Endodermal cell (in vitro differentiated cells): Measurements from ENCODE around the gene PMS1. TPM values are rescaled to one million over a fixed set of nuclear protein-coding genes. Genes with fewer than 3 reads are reported as not detected.

Source experiments
- DNase-seq: peaks from one replicate; pipeline ENCODE4 v3.0.0-alpha.2; 2017
- H3K27ac ChIP-seq: 2 replicates; pipeline ENCODE4 v1.5.1; 2013; ENCODE audit warnings: mild to moderate bottlenecking, low read depth, low read length, moderate library complexity
- H3K27me3 ChIP-seq: 2 replicates; pipeline ENCODE4 v1.6.1; 2013; ENCODE audit warnings: mild to moderate bottlenecking, low read length, moderate library complexity; ENCODE audit not compliant: insufficient read depth, control insufficient read depth, poor library complexity, severe bottlenecking
- H3K36me3 ChIP-seq: 2 replicates; pipeline ENCODE4 v1.7.0; 2013; ENCODE audit warnings: mild to moderate bottlenecking, low read length, moderate library complexity; ENCODE audit not compliant: control insufficient read depth, insufficient read depth
- H3K4me1 ChIP-seq: one replicate; pipeline ENCODE4 v1.7.0; 2013; ENCODE audit warnings: low read length; ENCODE audit not compliant: control insufficient read depth, insufficient read depth
- H3K4me3 ChIP-seq: 2 replicates; pipeline ENCODE4 v1.5.1; 2013; ENCODE audit warnings: mild to moderate bottlenecking, low read length, moderate library complexity
- H3K9ac ChIP-seq: 2 replicates; pipeline ENCODE4 v1.6.1; 2013; ENCODE audit warnings: mild to moderate bottlenecking, low read length, moderate library complexity; ENCODE audit not compliant: poor library complexity, severe bottlenecking; ENCODE audit errors: extremely low read depth
- H3K9me3 ChIP-seq: 2 replicates; pipeline ENCODE4 v1.6.1; 2013; ENCODE audit warnings: mild to moderate bottlenecking, low read length, moderate library complexity; ENCODE audit not compliant: control insufficient read depth
- H3K27ac Mint-ChIP-seq: 2 replicates; pipeline ENCODE4 v1.8.0; 2020; ENCODE audit warnings: mixed read lengths
- H3K27me3 Mint-ChIP-seq: 2 replicates; pipeline ENCODE4 v1.8.0; 2021; ENCODE audit warnings: mild to moderate bottlenecking, mixed read lengths; ENCODE audit not compliant: insufficient read depth
- H3K36me3 Mint-ChIP-seq: 2 replicates; pipeline ENCODE4 v1.8.0; 2020; ENCODE audit warnings: low read depth, mixed read lengths
- H3K4me1 Mint-ChIP-seq: 2 replicates; pipeline ENCODE4 v1.8.0; 2020; ENCODE audit warnings: mixed read lengths
- H3K4me3 Mint-ChIP-seq: 2 replicates; pipeline ENCODE4 v1.8.0; 2020; ENCODE audit warnings: mild to moderate bottlenecking, moderate library complexity, mixed read lengths
- H3K9me3 Mint-ChIP-seq: 2 replicates; pipeline ENCODE4 v1.8.0; 2020; ENCODE audit warnings: mild to moderate bottlenecking, mixed read lengths
- WGBS, 2 experiments: methylation state at CpG; one replicate each; pipeline versions ENCODE4 v1.1.5 to v1.1.7; 2013; ENCODE audit warnings: missing lambda C conversion rate in 2 of 2, mixed read lengths in 1 of 2; ENCODE audit not compliant: insufficient coverage in 1 of 2, insufficient read length in 1 of 2; 5-methylcytosine and 5-hydroxymethylcytosine counted together
- total RNA-seq, 2 donors: library from RNA; stranded (reverse); fragmentation: NEBNext Ultra II Directional in 1 of 2; extraction: Animal tissue kit (Norgen Biotek cat#: 25700) in 1 of 2; gene quantifications; 2 replicates in 1 of 2; 3 replicates in 1 of 2; pipeline ENCODE4 v1.2.1, GENCODE V29; 2021
- TF ChIP-seq, protein P1 (sequence below): fragments of 200-600 bp; sonication (generic); conservative IDR thresholded peaks from 2 replicates; pipeline ENCODE4 v1.5.0; 2021; ENCODE audit warnings: antibody characterized with exemption, mild to moderate bottlenecking

The PMS1 gene
- total RNA-seq, 2 donors from 2014 or later = 51.9 to 61.5 TPM

DNA sequence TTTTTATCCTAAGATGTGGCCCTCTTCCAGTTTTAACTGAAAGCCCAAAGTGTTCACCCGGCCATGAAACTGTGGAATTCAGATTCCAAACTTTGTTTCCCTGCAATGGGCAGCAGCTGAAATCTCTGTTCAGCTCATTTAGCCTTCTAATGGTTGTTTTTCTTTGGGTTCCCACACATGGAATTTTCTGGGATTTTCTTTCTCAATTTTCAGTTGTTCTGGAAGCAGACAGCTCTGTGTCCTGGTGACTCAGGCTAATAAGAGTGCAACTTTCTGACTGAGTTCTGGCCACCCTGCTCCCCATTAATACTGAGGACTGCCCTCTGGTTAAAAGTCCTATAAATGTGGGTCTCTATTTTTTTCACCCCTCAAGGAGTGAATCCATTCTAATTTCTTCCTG is 78.5 kb downstream of the PMS1 start:
- Mint-ChIP-seq H3K9me3 (no peaks in the 10 kb centered on the region), H3K27me3 (no peaks in the 10 kb centered on the region), H3K4me1 (no peaks in the 10 kb centered on the region), H3K36me3 (peaks cover 28% of the 10 kb centered on the region), H3K4me3 (no peak overlapping the region), H3K27ac (peak overlapping the region; percentile 58)
- Histone ChIP-seq H3K9me3 (peaks cover 5% of the 10 kb centered on the region), H3K27ac (no peak overlapping the region), H3K27me3 (no peaks in the 10 kb centered on the region), H3K36me3 (peaks cover 38% of the 10 kb centered on the region), H3K4me1 (no peaks in the 10 kb centered on the region), H3K4me3 (no peak overlapping the region), H3K9ac (no peak overlapping the region)
- TF ChIP-seq, protein P1, sequence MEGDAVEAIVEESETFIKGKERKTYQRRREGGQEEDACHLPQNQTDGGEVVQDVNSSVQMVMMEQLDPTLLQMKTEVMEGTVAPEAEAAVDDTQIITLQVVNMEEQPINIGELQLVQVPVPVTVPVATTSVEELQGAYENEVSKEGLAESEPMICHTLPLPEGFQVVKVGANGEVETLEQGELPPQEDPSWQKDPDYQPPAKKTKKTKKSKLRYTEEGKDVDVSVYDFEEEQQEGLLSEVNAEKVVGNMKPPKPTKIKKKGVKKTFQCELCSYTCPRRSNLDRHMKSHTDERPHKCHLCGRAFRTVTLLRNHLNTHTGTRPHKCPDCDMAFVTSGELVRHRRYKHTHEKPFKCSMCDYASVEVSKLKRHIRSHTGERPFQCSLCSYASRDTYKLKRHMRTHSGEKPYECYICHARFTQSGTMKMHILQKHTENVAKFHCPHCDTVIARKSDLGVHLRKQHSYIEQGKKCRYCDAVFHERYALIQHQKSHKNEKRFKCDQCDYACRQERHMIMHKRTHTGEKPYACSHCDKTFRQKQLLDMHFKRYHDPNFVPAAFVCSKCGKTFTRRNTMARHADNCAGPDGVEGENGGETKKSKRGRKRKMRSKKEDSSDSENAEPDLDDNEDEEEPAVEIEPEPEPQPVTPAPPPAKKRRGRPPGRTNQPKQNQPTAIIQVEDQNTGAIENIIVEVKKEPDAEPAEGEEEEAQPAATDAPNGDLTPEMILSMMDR = no peak
- WGBS, 2 experiments = 93 to 94% methylated on average over 1 of the region's 1 CpG
- no peak for DNase-seq

- H3K4me3 Mint-ChIP-seq = no peak overlapping the region
- no peaks in the 10 kb centered on the region for H3K27me3 Mint-ChIP-seq
- peaks cover 40% of the 10 kb centered on the region for H3K36me3 Mint-ChIP-seq
- no peaks in the 10 kb centered on the region for H3K9me3 Mint-ChIP-seq
- 90 to 100% methylated on average over 1 of the region's 1 CpG for WGBS, 2 experiments
- H3K27me3 ChIP-seq = no peaks in the 10 kb centered on the region
- peaks cover 40% of the 10 kb centered on the region for H3K36me3 ChIP-seq
- no peak for DNase-seq
- TF ChIP-seq, protein P1 = no peak
- H3K4me3 ChIP-seq = no peak overlapping the region
- H3K27ac Mint-ChIP-seq = no peak overlapping the region
- no peaks in the 10 kb centered on the region for H3K4me1 ChIP-seq
- no peaks in the 10 kb centered on the region for H3K4me1 Mint-ChIP-seq
- H3K9ac ChIP-seq = no peak overlapping the region
- no peak overlapping the region for H3K27ac ChIP-seq
- peaks cover 5% of the 10 kb centered on the region for H3K9me3 ChIP-seq
Measured at GRCh38 chr2:189865826-189866225, 81.6 kb downstream of the PMS1 start.

- no peaks in the 10 kb centered on the region for H3K27me3 Mint-ChIP-seq
- WGBS, 2 experiments = 100% methylated on average over 1 of the region's 1 CpG; no CpG with 5 or more reads in 1 of the 2 experiments
- H3K4me1 Mint-ChIP-seq = no peaks in the 10 kb centered on the region
Measured at GRCh38 chr2:189866296-189866695, 82.0 kb downstream of the PMS1 start.

More at GRCh38 chr2:189866296-189866695, 82.0 kb downstream of the PMS1 start:
- Histone ChIP-seq H3K27me3 (no peaks in the 10 kb centered on the region), H3K9ac (no peak overlapping the region), H3K36me3 (peaks cover 40% of the 10 kb centered on the region), H3K4me1 (no peaks in the 10 kb centered on the region), H3K4me3 (no peak overlapping the region), H3K9me3 (peaks cover 5% of the 10 kb centered on the region), H3K27ac (no peak overlapping the region)
- no peak overlapping the region for H3K27ac Mint-ChIP-seq
- DNase-seq = no peak
- no peak overlapping the region for H3K4me3 Mint-ChIP-seq
- peaks cover 45% of the 10 kb centered on the region for H3K36me3 Mint-ChIP-seq
- H3K9me3 Mint-ChIP-seq = no peaks in the 10 kb centered on the region
- TF ChIP-seq, protein P1 = no peak
